HG03439 (cell line): Measurements from ENCODE around the gene MYO7A.

Experiments
- ATAC-seq: cut with Tn5 transposase; IDR thresholded peaks from one replicate; pipeline ENCODE4 v1.9.1; 2021; ENCODE audit warnings: mild to moderate bottlenecking, moderate library complexity; ENCODE audit not compliant: unreplicated experiment

Gene MYO7A

GRCh38 chr11:77111277-77111676 lies 16.8 kb upstream of the MYO7A start:
- no peak for ATAC-seq

- ATAC-seq, result no peak
Observed at GRCh38 chr11:77111946-77112345, 16.1 kb upstream of the MYO7A start.

GRCh38 chr11:77112641-77113381 lies 15.2 kb upstream of the MYO7A start:
- no peak for ATAC-seq

GRCh38 chr11:77113382-77114088 lies 14.5 kb upstream of the MYO7A start:
- ATAC-seq, result no peak

- no peak for ATAC-seq
Observed at GRCh38 chr11:77114089-77114463, 14.0 kb upstream of the MYO7A start.

GRCh38 chr11:77115181-77115611 lies 12.8 kb upstream of the MYO7A start:
- ATAC-seq, result no peak

- no peak for ATAC-seq
Observed at GRCh38 chr11:77115956-77116355, 12.1 kb upstream of the MYO7A start.

- ATAC-seq, result no peak
Observed at GRCh38 chr11:77117492-77117891, 10.6 kb upstream of the MYO7A start.

- ATAC-seq, result no peak
Observed at GRCh38 chr11:77118086-77118485, 10.0 kb upstream of the MYO7A start.

GRCh38 chr11:77118971-77119370 lies 9.1 kb upstream of the MYO7A start:
- ATAC-seq, result no peak

GRCh38 chr11:77119531-77119936 lies 8.5 kb upstream of the MYO7A start:
- no peak for ATAC-seq

GRCh38 chr11:77120571-77120970 lies 7.5 kb upstream of the MYO7A start:
- no peak for ATAC-seq

GRCh38 chr11:77121096-77121640 lies 6.9 kb upstream of the MYO7A start:
- no peak for ATAC-seq

- no peak for ATAC-seq
Observed at GRCh38 chr11:77121876-77122575, 6.0 kb upstream of the MYO7A start.

GRCh38 chr11:77122576-77123212 lies 5.4 kb upstream of the MYO7A start:
- ATAC-seq, result no peak

- no peak for ATAC-seq
Observed at GRCh38 chr11:77123591-77123990, 4.5 kb upstream of the MYO7A start.

GRCh38 chr11:77124041-77124440 lies 4.0 kb upstream of the MYO7A start:
- no peak for ATAC-seq

GRCh38 chr11:77124488-77124887 lies 3.6 kb upstream of the MYO7A start:
- no peak for ATAC-seq

GRCh38 chr11:77125191-77125590 lies 2.9 kb upstream of the MYO7A start:
- no peak for ATAC-seq

GRCh38 chr11:77125695-77126094 lies 2.4 kb upstream of the MYO7A start:
- ATAC-seq, result no peak

- ATAC-seq, result no peak
Observed at GRCh38 chr11:77126156-77126775, 1.8 kb upstream of the MYO7A start.
